Embryonic facial prominence (tissue), 1 donor: ENCODE results near the gene GPR37L1.

Source experiments
- DNase-seq: peaks from one replicate; pipeline ENCODE4 v3.0.0-alpha.2; 2016; ENCODE audit errors: extremely low spot score

The GPR37L1 gene, protein sequence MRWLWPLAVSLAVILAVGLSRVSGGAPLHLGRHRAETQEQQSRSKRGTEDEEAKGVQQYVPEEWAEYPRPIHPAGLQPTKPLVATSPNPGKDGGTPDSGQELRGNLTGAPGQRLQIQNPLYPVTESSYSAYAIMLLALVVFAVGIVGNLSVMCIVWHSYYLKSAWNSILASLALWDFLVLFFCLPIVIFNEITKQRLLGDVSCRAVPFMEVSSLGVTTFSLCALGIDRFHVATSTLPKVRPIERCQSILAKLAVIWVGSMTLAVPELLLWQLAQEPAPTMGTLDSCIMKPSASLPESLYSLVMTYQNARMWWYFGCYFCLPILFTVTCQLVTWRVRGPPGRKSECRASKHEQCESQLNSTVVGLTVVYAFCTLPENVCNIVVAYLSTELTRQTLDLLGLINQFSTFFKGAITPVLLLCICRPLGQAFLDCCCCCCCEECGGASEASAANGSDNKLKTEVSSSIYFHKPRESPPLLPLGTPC

DNA sequence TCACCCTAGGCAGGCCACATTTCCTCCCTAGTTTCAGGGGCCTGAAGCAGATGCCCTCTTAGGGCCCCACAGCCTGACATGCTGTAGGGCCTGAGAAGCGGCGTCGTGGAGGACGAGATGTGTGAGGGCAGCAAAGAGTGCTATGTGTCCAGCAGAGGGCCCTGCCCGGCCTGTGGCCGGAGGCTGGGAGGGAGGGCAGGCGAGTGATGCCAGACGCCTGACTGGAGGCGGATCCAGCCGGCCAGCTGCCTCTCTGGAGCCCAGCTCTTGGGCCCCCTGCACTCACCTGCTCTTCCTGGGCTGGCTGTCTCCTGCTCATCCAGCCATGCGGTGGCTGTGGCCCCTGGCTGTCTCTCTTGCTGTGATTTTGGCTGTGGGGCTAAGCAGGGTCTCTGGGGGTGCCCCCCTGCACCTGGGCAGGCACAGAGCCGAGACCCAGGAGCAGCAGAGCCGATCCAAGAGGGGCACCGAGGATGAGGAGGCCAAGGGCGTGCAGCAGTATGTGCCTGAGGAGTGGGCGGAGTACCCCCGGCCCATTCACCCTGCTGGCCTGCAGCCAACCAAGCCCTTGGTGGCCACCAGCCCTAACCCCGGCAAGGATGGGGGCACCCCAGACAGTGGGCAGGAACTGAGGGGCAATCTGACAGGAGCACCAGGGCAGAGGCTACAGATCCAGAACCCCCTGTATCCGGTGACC lies at the start of gene GPR37L1:
Gene GPR37L1, plus strand, starts transcription at position 279 of the 697 bp plus-strand sequence. Its CDS starts 47 bp downstream, at position 326.
- no peak for DNase-seq

DNA sequence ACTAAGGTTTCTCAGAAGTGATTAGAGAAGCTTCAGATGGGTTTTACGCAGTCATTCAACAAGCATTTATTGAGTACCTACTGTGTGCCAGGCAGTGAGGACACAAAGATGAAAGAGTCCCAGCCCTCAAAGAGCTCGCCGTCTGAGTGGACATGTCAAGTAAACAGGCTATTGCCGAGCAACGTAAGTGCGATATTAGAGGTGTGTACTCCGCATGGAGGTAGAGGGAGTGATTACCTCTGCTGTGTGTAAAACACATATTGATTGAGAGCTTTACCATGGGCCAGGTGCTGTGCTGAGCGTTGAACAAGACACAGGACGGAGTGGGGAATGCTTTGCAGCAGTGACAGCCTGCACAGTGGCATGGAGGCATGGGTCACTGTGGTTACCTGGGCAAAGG lies 49.5 kb upstream of the GPR37L1 start:
- DNase-seq = no peak

DNA sequence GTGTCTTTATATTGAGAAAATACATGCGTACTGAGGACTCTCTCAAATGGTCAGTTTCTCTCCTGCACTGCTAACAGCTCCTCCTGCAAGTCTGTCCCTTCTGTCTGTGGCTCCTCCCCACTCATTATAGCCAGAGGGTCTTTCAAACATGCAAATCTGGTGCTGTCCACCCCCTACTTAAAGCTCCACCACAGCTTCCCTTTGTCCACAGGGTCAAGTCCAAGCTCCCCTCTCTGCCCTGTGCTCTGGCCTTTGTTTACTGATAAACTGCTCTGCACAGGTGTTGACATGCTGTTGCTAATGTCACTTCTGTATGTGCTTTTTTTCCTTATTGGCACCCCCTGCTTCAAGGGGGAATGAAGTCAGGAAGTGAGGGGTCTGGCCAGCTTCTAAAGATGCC lies 47.7 kb upstream of the GPR37L1 start:
- no peak for DNase-seq

DNA sequence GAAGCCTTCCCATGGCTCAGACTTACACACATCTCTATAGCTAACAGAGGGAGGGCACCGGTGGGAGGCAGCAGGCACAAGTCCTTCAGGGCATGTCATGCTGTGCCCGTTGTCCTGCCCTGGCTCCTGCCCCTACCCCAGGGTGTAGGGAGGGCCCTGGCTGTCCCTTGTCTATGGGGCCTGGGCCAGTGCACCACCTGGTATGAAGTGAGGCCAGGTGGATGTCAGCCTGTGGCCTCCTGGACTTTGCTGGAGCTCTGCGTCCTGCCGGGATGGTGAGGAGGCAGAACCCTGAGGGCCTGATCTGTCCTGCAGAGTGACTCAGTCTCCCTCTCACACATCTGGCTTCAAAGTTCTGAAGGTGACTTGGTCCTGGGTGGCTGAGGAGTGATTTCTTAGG lies 47.3 kb upstream of the GPR37L1 start:
- no peak for DNase-seq

DNA sequence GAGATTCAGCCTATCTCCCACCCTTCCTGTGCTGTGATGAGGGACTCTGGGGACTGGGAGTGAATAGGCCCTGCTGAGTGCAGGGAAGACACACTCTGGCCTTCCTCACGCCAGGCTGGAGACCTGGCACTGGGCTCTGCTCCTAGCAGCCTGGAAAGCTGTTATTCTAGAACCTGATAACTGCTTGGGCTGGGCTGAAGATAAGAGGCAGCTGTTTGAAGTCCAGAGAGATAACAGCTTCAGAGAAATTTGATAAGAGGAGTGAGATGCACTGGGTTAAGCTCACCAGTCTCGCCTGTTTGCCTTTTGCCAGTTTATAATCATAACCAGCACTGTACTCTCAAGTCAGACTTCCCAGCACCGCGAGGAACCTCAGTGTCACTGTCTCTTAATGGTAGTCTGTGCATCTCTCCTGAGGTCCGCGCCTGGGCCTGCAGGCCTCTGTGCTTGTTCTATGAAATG lies 46.6 kb upstream of the GPR37L1 start:
- no peak for DNase-seq

DNA sequence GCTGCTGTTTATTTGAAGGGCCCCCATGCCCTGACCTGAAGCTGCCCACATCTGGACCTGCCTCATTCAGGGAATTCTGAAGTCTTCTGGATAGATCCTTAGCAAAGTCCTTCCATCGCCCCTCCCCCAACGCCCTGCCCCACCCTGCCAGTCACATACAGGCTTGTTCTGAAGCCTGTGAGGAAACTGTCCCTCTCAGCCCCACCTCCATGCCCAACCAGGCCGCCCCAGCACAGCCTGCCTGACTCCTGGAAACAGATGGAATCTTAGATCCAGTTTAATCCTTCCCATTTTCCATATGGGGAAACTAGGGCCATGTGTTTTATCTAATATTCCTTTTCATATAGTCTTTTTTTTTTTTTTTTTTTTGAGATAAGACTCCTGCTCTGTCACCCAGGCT lies 44.5 kb upstream of the GPR37L1 start:
- DNase-seq = no peak

DNA sequence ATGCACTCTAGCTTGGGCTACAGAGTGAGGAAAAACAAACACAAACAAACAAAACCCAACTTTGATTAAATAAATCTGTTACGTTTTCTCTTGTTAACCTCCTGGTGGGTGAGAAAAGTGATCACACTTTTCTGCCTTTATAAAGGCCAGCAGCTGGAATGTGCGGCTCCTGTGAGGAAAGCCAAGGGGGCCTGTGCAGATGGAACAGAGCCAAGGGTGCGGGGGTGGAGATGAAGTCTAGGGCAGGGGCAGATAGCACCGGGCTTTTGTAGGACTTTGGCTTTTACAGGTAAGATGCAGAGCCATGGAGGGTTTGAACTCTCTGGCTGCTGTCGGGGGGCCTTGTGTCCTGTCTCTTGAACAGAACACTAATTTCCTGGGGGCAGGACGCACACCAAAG lies 40.7 kb upstream of the GPR37L1 start:
- DNase-seq = no peak

DNA sequence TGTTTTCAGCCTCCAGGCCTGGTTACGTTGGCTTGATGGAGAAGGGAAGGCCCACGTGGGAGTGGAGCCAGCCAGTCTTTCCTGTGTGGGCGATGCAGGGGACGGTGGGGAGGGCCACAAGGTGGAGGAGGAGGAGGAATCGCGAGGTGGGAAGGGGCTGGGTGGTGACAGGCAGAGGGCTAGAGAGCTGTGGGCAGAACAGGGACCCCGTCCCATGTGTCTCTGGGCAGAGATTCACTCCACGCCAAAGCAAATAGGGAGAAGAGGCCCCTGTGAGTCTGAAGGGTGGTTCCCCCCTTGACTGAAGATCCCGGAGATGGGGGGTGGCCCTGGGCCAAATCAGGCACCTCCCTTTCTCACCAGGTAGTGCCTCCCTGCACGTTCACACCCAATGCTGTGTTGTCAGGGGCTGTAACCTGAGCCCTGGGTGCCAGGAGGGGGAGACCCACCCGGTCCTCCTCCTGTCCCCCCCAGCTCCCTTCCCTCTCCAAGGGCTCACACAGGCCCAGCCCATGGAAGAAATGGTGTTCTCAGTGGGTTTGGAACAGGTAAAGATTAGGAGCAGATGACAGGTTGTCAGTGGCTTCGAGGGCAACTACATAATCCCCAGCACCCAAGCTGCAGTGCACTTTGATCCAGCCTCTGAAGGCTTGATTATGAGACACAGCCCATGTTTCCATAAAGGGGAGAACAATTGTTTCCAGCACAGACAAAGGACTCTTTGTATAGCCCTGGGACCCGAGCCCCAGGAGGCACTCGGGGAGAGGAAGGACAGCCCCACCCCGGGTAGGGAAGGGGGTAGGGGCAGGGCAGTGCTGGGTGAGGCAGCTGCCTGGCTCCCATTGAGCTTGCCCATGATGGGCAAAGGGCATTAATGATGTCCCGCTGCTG lies 37.7 kb upstream of the GPR37L1 start:
- DNase-seq = no peak

DNA sequence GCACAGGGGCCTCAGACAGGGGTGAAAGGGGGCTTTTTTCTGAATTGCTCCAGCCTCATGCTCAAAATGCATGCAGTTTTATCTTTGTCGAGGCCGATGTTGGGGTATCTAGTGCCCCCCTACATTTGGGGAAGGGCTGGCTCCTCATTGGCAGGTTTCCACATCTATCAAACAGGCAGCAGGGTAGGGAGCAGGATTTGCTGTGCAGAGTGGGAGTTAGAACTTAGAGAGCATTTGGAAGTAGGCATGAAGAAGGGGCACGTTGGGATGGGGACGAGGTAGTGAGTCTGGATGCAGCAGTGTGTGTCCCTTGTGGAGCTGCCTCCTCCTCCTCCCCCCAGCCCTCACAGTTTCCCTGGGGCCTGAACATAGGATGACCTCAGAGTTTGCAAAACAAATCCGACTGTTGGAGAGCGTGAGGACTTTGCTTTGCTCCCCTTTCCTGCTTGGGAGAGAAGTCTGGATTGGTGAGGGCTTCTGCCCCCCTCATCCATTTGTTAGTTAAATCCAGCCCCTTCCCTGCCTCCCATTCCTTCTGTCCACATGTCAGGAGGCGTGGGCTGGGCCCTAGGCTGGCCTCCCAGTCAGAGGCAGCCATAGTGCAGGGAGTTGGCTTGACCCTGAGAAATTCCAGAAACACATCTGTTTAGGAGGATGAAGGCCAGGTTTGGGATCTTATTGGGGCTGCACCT lies 36.9 kb upstream of the GPR37L1 start:
- no peak for DNase-seq

DNA sequence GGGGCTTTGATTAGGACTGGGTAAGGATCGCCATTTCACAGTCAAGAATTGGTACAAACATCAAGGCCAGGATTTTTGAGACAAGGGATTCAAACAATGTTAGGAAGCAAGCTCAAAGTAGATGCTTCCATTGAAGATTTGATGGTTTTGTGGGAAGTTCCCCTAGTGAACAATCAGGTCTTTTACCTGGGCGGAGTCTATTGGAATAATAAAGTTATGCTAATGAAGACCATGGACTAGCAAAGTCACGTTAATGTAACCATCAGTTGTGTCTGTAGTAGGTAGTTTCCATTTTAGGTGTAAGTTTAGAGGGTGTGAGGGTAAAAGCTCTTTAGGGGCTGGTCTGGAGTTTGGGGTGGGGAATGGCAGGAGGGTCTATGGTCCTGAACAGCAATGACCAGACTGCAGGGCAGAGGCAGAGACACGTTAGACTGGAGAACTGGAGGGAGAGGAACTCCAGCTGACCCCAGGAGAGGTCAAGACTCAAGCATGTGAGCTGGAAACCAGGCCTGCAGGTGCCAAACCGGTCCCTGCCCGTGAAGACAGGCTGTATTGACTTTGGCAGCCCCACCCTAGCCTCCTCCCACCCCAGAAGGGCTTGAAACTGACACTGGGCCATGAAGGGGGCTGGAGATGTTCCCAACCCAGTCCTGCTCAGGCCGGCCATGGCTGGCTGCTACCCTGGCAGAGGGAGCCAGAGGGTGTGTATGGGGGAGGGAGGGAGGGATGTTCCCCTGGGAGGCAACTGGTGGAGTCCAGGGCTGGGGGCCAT lies 36.0 kb upstream of the GPR37L1 start:
- DNase-seq = no peak

DNA sequence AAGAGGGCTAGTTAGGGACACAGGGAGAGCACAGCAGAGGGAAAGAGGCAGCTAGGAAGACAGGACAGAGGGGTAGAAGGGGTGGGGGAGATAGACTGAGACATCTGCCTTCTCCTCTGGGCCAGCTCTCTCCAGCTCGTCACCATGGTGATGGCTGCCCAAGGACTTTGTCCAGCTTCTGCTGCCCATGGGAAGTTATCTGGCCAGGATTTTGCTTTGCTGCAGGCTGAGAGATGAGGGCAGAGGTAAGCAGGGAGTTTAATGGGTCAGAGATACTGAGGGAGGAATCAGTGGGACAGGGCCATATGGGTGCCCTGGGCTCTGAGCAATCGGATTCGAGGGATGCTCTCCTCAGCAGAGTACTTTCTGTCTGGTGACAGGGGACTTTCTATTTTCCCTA lies 34.5 kb upstream of the GPR37L1 start:
- no peak for DNase-seq

DNA sequence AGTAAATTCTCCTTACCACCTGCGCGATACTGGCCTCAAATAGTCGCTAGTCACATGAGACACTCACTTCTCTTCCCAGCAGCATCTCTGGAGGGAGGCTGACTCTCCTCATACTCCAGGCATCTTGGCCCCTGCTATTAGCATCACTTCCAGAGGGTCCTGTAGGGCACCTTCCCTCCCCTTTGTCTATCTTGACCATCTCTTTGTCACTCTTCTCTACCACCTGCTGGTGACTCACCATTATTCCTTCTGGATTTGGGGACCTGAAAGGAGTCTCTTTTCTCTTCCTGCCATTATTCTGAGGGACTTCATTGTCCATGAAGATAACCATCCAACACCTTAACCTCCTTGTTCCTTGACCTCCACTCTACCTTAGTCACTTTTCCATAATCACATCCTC lies 31.7 kb upstream of the GPR37L1 start:
- no peak for DNase-seq

DNA sequence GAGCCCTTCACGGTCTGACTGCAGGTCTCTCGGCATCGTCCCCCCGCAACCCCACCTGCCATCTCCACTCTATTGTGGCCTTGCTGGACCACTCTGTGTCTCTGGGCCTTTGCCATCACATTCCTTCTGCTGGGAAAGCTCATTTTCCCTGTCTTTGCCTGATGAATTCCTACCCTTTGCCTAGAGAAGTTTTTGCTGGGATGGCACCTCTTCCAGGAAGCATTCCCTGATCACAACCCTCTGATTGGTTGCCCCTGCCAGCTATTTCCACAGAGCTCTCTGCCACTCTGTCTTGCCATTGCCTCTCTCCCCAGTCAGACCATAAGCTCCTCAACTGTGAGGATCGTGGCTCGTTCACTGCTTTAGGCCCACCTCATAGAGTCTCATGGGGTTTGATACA lies 28.9 kb upstream of the GPR37L1 start:
- DNase-seq = no peak

DNA sequence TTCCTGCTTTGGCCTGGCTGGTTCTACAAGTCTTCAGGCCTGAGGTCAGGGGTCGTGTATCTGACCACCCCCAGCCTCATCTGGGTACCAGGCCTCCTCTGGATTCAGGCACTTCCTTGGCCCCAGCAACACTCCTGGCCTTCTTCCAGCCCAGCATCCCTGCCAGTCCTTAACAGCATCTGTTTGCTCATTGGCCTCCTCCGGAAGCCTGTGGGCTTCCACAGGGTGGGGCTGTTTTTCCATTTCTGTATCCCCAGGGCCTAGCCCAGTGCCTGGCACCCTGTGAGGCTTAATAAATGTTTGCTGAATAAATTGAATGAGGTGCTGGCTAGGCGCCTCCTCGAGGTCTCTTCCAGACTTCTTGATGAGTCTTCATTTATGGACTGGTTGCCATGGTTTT lies 21.5 kb upstream of the GPR37L1 start:
- no peak for DNase-seq

DNA sequence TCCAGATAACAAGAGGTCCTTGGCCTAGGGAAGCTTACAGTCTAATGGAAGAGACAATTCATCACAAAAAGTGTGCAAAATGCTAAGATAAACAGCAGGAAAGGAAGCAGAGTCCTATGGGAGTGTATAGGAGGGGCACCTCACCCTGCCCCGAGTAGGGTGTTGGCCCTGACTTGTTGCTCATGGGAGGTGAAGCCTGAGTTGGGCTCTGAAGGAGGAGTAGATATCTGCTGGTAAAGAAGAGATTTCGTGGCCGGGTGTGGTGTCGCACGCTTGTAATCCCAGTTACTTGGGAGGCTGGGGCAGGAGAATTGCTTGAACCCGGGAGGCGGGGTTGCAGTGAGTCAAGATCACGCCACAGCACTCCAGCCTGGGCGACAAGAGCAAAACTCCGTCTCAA lies 18.6 kb upstream of the GPR37L1 start:
- no peak for DNase-seq

DNA sequence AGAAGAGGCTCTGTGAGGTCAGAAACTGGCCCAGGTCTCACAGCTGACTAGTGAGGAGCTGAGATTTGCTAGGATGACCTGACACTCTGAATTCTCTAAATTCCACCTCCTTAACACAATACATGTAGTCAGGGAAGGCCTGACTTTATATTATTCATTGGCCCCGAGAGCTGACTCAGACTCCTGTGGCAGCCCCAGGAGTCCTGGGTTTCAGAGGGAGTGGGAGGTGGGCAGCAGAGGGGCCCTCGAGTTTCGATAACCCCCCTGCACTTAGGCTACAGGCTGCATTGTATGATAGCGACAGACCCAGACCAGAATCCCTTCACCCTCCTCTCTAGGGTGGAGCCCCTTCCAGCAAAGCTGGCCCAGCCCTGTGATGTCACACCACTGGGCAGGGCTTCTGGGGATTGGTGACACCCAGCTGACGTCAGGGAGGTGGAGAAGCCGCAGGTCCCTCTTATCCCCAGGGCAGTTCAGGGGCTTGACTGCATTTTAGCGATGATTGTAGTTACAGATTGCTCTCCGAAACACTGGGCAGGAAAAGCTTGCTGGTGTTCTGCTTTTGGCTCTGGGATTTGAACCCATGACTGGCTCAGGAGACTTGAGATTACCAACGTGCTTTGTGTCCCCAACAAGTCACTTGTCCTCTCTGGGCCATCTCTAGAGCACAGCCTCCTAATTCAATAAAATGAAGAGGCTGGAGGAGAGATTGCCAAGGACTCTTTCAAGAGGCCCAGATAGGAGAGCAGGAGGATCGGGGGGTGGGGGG lies 17.0 kb upstream of the GPR37L1 start:
- DNase-seq = no peak

DNA sequence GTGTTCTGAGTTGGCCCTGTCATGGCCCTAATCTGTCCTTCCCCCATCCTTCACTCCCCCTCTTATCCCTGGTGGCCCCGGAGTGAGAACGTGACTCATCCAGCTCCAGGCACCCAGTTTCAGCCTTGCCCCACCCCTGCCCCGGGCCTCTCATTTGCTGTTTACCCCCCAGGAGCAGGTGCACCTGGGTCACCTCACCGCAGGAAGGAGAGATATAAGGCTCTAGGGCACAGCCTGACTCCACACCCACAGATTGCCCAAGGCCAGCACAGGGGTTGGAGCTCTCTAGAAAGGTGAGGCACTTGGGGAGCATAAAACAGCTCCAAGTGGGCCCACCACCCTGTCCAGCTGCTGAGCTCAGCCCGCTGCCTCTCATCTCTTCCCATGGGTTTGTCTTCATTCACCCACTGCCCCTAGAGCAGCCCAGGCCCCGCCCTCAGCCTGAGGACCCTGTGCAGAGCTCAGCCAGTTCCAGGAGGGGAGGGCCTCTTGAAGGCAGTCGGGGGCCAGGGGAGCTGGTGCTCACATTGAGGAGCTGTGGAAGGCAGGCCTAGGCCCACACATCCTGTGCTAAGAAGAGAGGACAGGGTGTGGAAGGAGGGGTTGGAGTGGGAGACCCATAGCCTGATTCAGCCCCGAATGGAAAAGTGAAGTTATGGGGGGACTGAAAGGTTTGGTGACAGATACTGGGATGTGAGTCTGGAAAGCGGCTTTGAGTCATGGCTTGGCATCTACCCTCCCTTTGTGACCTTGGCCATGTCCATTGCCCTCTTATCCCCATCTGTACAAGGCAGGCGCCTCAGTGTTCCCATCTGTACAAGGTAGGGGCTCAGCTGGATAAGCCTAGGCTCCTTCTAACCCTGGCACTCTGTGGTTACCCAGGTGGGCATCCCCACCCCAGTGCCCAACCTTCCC lies 16.1 kb upstream of the GPR37L1 start:
- DNase-seq = no peak

DNA sequence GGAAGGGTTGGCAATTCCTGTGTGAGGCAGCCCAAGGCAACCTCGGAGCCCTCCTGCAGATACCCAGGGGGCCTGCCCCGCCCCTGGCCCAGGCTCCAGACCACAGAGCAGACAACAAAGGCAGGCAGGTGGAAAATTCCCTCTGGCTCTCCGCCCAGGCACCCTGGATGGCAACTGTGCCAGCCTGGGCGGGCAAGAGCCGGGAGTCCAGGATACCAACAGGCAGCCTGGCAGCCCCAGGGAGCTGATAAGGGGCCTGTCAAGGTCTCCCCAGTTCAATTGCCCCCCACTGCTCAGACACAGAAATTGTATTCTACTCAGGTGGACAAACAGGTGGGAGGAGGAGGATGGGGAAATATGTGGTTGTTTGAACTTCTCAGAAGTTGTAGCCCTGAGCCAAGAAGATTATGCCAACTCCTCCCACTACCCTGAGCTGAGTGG lies 15.4 kb upstream of the GPR37L1 start:
- DNase-seq = no peak
